LNCaP clone FGC (cell line): ENCODE results near the gene NUP37.

Experiments used
- DNase-seq: peaks from one replicate; pipeline ENCODE4 v3.0.0-alpha.2; 2011; ENCODE audit warnings: low read depth
- H3K4me3 ChIP-seq: 2 replicates; pipeline ENCODE4 v1.5.1; 2011; ENCODE audit warnings: mild to moderate bottlenecking, low read depth, low read length, control low read depth
- TF ChIP-seq, protein P1 (sequence below): IDR thresholded peaks from 2 replicates; pipeline ENCODE4 v1.5.1; 2012; ENCODE audit warnings: mild to moderate bottlenecking; ENCODE audit not compliant: control insufficient read depth, insufficient read depth; ENCODE audit errors: extremely low read depth

Gene NUP37

DNA sequence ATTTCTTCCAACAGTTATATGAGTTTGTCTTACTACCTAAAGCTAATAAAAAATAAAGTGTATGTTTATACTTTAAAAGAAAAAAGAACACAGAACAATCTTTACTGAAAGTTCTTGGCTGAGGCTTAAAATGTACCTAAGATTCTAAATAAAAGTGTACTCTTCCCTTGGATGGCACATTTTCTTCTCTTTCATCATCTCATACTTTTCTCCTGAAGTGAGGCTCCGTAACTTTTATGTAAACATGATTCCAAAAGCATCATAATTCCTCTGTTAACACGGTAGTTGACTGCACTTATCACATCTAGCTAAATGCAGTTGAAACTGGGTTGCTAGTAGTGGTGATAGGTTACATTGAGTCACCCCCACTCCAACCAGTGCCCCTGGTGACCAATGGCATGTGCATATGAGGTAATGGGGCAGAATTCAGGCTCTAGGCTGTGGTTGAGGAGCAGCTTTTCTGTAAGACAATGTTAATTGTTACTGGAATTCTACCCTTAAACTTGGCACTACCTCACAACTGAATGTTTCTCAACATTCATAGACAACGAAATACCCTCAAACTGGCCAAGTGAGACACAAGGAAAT is 96.5 kb downstream of the NUP37 start:
- DNase-seq = peak; percentile 58
- no peak overlapping the region for H3K4me3 ChIP-seq
- TF ChIP-seq, protein P1, sequence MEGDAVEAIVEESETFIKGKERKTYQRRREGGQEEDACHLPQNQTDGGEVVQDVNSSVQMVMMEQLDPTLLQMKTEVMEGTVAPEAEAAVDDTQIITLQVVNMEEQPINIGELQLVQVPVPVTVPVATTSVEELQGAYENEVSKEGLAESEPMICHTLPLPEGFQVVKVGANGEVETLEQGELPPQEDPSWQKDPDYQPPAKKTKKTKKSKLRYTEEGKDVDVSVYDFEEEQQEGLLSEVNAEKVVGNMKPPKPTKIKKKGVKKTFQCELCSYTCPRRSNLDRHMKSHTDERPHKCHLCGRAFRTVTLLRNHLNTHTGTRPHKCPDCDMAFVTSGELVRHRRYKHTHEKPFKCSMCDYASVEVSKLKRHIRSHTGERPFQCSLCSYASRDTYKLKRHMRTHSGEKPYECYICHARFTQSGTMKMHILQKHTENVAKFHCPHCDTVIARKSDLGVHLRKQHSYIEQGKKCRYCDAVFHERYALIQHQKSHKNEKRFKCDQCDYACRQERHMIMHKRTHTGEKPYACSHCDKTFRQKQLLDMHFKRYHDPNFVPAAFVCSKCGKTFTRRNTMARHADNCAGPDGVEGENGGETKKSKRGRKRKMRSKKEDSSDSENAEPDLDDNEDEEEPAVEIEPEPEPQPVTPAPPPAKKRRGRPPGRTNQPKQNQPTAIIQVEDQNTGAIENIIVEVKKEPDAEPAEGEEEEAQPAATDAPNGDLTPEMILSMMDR = no peak
